Measurements from ENCODE around the gene KLF11.

DNA sequence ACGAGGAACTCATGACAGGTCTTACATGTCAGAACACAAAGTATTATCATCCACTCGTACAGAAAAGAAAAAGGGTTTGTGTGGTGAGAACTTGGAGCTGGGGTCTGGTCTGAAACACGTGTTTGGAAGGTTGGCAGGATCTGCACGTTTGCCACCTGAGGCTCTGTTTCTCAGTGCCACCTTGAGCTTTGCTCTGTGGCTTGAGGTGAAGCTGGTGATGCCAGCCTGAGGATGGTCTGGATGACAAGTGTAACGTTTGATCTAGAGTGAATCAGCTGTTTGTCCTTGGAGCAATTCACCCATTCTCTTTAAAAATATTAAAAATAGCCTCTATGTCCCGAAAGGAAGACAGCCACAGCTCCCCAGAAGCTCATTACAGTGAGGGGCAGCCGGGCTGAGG, 45.4 kb upstream of the KLF11 start:
- TF ChIP-seq, protein P1, sequence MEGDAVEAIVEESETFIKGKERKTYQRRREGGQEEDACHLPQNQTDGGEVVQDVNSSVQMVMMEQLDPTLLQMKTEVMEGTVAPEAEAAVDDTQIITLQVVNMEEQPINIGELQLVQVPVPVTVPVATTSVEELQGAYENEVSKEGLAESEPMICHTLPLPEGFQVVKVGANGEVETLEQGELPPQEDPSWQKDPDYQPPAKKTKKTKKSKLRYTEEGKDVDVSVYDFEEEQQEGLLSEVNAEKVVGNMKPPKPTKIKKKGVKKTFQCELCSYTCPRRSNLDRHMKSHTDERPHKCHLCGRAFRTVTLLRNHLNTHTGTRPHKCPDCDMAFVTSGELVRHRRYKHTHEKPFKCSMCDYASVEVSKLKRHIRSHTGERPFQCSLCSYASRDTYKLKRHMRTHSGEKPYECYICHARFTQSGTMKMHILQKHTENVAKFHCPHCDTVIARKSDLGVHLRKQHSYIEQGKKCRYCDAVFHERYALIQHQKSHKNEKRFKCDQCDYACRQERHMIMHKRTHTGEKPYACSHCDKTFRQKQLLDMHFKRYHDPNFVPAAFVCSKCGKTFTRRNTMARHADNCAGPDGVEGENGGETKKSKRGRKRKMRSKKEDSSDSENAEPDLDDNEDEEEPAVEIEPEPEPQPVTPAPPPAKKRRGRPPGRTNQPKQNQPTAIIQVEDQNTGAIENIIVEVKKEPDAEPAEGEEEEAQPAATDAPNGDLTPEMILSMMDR (IDR thresholded peaks at IDR 0.05): no peak
- TF ChIP-seq POLR2A (IDR thresholded peaks at IDR 0.05) (no peak), POLR2AphosphoS5 (IDR thresholded peaks at IDR 0.05) (no peak)

Data from breast epithelium (tissue), 3 donors.